ENCODE data around the gene BORCS5. TPM values are rescaled to one million over a fixed set of nuclear protein-coding genes. Genes with fewer than 3 reads are reported as not detected.

BORCS5 gene
- polyA plus RNA-seq, 2 of the 4 experiments (the other 2 are of a cell fraction): 5.1 to 10.2 TPM

DNA sequence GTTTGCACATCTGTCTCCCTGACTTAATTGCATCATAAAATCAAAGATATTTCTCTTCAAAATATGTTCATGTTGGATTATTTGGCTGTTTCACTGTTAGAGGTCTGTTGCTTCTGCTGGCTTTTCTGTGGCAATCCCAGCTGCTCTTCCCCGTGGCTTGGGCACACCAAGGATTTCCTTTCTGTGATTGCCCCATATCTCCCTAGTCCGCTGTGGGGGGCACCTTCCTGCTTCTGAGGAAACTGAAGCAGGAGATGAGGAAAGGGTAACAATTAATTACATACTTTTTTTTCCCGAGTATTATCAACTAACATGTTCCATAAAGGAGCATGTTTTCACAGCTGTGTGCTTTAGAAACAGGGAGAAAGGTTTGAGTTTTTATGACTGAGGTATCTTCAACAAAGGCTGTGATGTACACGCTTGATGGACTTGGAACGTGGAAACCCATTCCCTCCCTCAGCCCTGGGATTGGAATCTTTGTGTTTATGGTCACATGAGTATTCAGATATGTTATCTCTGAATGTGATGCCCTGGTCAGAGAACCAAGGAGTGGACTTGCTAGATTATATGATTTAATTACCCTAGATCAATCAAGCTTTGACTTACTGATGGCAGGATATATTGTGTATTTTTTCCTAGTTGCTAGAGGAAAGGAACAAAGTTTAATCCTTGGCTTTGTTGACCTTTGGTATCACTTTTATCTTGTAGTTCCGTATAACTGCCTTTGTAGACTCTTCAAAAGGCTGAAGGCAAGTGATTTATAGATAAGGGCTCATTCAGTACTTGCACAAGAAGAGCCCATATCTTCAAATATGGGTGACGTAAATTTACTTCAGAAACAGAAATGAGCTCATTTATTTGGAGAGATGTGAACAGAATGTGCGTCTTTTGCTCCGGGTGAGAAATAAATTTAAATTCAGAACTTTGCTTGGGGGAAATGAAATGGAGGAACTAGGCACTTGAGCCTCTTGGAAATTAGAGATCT lies 46.7 kb downstream of the BORCS5 start (continued):
- TF ChIP-seq, protein P1, sequence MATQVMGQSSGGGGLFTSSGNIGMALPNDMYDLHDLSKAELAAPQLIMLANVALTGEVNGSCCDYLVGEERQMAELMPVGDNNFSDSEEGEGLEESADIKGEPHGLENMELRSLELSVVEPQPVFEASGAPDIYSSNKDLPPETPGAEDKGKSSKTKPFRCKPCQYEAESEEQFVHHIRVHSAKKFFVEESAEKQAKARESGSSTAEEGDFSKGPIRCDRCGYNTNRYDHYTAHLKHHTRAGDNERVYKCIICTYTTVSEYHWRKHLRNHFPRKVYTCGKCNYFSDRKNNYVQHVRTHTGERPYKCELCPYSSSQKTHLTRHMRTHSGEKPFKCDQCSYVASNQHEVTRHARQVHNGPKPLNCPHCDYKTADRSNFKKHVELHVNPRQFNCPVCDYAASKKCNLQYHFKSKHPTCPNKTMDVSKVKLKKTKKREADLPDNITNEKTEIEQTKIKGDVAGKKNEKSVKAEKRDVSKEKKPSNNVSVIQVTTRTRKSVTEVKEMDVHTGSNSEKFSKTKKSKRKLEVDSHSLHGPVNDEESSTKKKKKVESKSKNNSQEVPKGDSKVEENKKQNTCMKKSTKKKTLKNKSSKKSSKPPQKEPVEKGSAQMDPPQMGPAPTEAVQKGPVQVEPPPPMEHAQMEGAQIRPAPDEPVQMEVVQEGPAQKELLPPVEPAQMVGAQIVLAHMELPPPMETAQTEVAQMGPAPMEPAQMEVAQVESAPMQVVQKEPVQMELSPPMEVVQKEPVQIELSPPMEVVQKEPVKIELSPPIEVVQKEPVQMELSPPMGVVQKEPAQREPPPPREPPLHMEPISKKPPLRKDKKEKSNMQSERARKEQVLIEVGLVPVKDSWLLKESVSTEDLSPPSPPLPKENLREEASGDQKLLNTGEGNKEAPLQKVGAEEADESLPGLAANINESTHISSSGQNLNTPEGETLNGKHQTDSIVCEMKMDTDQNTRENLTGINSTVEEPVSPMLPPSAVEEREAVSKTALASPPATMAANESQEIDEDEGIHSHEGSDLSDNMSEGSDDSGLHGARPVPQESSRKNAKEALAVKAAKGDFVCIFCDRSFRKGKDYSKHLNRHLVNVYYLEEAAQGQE (IDR thresholded peaks at IDR 0.05): no peak
- TF ChIP-seq ZSCAN20 (CRISPR knock-in tag; IDR thresholded peaks at IDR 0.05) (no peak), GATA3 (IDR thresholded peaks at IDR 0.05; ENCODE audit: borderline replicate concordance) (peak; percentile 95), HEYL (CRISPR knock-in tag; IDR thresholded peaks at IDR 0.05) (no peak), EHMT2 (IDR thresholded peaks at IDR 0.05; ENCODE audit: low read depth) (no peak), TFCP2L1 (CRISPR knock-in tag; IDR thresholded peaks at IDR 0.05) (no peak), JUNB (IDR thresholded peaks at IDR 0.05) (peak; percentile 85), KDM1A (IDR thresholded peaks at IDR 0.05; ENCODE audit: low read depth) (no peak), TP53 (CRISPR knock-in tag; IDR thresholded peaks at IDR 0.05) (no peak), HOXB5 (CRISPR knock-in tag; IDR thresholded peaks at IDR 0.05) (no peak), RNF2 (IDR thresholded peaks at IDR 0.05; ENCODE audit: borderline replicate concordance, low read depth) (no peak), ZFP36 (IDR thresholded peaks at IDR 0.05; ENCODE audit: borderline replicate concordance, partially characterized antibody) (no peak), BHLHE40 (IDR thresholded peaks at IDR 0.05; ENCODE audit: low read depth, low read length) (no peak), CBX2 (IDR thresholded peaks at IDR 0.05; ENCODE audit: borderline replicate concordance, low read depth) (no peak), RARB (CRISPR knock-in tag; IDR thresholded peaks at IDR 0.05) (no peak), NPAS2 (CRISPR knock-in tag; IDR thresholded peaks at IDR 0.05; ENCODE audit: borderline replicate concordance) (no peak), CHD4 (IDR thresholded peaks at IDR 0.05; ENCODE audit: borderline replicate concordance) (no peak), ESRRA (IDR thresholded peaks at IDR 0.05; ENCODE audit: borderline replicate concordance, low read length) (no peak), FOSL2 (IDR thresholded peaks at IDR 0.05) (peak; percentile 12; the same call in 1 of the 2 replicates), FOSL2 (CRISPR knock-in tag; IDR thresholded peaks at IDR 0.05) (peak; percentile 57)
- TF ChIP-seq, protein P2, sequence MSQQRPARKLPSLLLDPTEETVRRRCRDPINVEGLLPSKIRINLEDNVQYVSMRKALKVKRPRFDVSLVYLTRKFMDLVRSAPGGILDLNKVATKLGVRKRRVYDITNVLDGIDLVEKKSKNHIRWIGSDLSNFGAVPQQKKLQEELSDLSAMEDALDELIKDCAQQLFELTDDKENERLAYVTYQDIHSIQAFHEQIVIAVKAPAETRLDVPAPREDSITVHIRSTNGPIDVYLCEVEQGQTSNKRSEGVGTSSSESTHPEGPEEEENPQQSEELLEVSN (IDR thresholded peaks at IDR 0.05; ENCODE audit: borderline replicate concordance, low read depth): no peak
- TF ChIP-seq, protein P3, sequence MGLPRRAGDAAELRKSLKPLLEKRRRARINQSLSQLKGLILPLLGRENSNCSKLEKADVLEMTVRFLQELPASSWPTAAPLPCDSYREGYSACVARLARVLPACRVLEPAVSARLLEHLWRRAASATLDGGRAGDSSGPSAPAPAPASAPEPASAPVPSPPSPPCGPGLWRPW (IDR thresholded peaks at IDR 0.05): peak; percentile 38; the same call in 1 of the 2 replicates
- TF ChIP-seq, protein P4, sequence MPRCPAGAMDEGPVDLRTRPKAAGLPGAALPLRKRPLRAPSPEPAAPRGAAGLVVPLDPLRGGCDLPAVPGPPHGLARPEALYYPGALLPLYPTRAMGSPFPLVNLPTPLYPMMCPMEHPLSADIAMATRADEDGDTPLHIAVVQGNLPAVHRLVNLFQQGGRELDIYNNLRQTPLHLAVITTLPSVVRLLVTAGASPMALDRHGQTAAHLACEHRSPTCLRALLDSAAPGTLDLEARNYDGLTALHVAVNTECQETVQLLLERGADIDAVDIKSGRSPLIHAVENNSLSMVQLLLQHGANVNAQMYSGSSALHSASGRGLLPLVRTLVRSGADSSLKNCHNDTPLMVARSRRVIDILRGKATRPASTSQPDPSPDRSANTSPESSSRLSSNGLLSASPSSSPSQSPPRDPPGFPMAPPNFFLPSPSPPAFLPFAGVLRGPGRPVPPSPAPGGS (IDR thresholded peaks at IDR 0.05): peak; percentile 88; the same call in 2 of the 3 replicates
- TF ChIP-seq, protein P5, sequence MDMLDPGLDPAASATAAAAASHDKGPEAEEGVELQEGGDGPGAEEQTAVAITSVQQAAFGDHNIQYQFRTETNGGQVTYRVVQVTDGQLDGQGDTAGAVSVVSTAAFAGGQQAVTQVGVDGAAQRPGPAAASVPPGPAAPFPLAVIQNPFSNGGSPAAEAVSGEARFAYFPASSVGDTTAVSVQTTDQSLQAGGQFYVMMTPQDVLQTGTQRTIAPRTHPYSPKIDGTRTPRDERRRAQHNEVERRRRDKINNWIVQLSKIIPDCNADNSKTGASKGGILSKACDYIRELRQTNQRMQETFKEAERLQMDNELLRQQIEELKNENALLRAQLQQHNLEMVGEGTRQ (IDR thresholded peaks at IDR 0.05): peak; percentile 30; the same call in 1 of the 2 replicates
